HepG2 (cell line): Measurements from ENCODE around the gene NT5C3B. TPM values are rescaled to one million over a fixed set of nuclear protein-coding genes. Genes with fewer than 3 reads are reported as not detected.
A peak's percentile ranks its signal among the peaks of the same experiment; 100 is the strongest.

Experiments used
- ARID5B ChIP-seq: IDR thresholded peaks from 2 replicates; pipeline ENCODE4 v1.4.0; 2020; ENCODE audit warnings: mild to moderate bottlenecking, missing genetic modification reagents
- CCAR2 ChIP-seq: fragments of 200-400 bp; formaldehyde crosslinking; optimal IDR thresholded peaks from 2 replicates; pipeline ENCODE3; 2018; ENCODE audit warnings: low read depth, mild to moderate bottlenecking, low read length, moderate library complexity
- DPF2 ChIP-seq: sonication (generic); formaldehyde crosslinking; IDR thresholded peaks from 2 replicates; pipeline ENCODE4 v1.4.0; 2020; ENCODE audit warnings: mild to moderate bottlenecking, low read depth, missing genetic modification reagents, borderline replicate concordance
- HOXA5 ChIP-seq: sonication (generic); formaldehyde crosslinking; IDR thresholded peaks from 2 replicates; pipeline ENCODE4 v1.4.0; 2020; ENCODE audit warnings: missing genetic modification reagents
- NRL ChIP-seq: sonication (generic); formaldehyde crosslinking; IDR thresholded peaks from 2 replicates; pipeline ENCODE4 v1.5.0; 2020; ENCODE audit warnings: missing genetic modification reagents, mild to moderate bottlenecking, moderate library complexity, borderline replicate concordance
- POGZ ChIP-seq: sonication (generic); formaldehyde crosslinking; IDR thresholded peaks from 2 replicates; pipeline ENCODE4 v1.4.0; 2020; ENCODE audit warnings: mild to moderate bottlenecking, missing genetic modification reagents
- SMARCE1 ChIP-seq: fragments of 450-650 bp; IDR thresholded peaks from 2 replicates; pipeline ENCODE4 v1.6.1; 2017; ENCODE audit warnings: borderline replicate concordance
- SMC3 ChIP-seq: IDR thresholded peaks from 2 replicates; pipeline ENCODE4 v1.6.1; 2011; ENCODE audit warnings: low read length, improper control_type of control experiment
- SP4 ChIP-seq: sonication (generic); formaldehyde crosslinking; IDR thresholded peaks from 2 replicates; pipeline ENCODE4 v1.8.1; 2023; ENCODE audit warnings: mild to moderate bottlenecking, missing genetic modification reagents
- THYN1 ChIP-seq: sonication (generic); formaldehyde crosslinking; IDR thresholded peaks from 2 replicates; pipeline ENCODE4 v1.8.1; 2023; ENCODE audit warnings: low read depth, mild to moderate bottlenecking, moderate library complexity, missing genetic modification reagents, borderline replicate concordance
- TRAFD1 ChIP-seq: sonication (generic); formaldehyde crosslinking; IDR thresholded peaks from 2 replicates; pipeline ENCODE4 v1.5.1; 2020; ENCODE audit warnings: missing genetic modification reagents, mild to moderate bottlenecking, borderline replicate concordance
- YEATS4 ChIP-seq: sonication (generic); formaldehyde crosslinking; IDR thresholded peaks from 2 replicates; pipeline ENCODE4 v1.4.0; 2020; ENCODE audit warnings: missing genetic modification reagents, borderline replicate concordance
- ZEB1 ChIP-seq: IDR thresholded peaks from 2 replicates; pipeline ENCODE4 v1.6.1; 2012; ENCODE audit warnings: mild to moderate bottlenecking, low read depth, inconsistent platforms; ENCODE audit not compliant: insufficient replicate concordance
- ZNF263 ChIP-seq: sonication (generic); formaldehyde crosslinking; IDR thresholded peaks from 2 replicates; pipeline ENCODE4 v1.4.0; 2020; ENCODE audit warnings: missing genetic modification reagents
- ZNF34 ChIP-seq: sonication (generic); formaldehyde crosslinking; IDR thresholded peaks from 2 replicates; pipeline ENCODE4 v1.4.0; 2020; ENCODE audit warnings: mild to moderate bottlenecking, missing genetic modification reagents, borderline replicate concordance
- ZNF441 ChIP-seq: sonication (generic); formaldehyde crosslinking; IDR thresholded peaks from 2 replicates; pipeline ENCODE4 v1.7.0; 2021; ENCODE audit warnings: missing genetic modification reagents, borderline replicate concordance
- ZNF678 ChIP-seq: sonication (generic); formaldehyde crosslinking; IDR thresholded peaks from 2 replicates; pipeline ENCODE4 v1.4.0; 2020; ENCODE audit warnings: mild to moderate bottlenecking, missing genetic modification reagents
- polyA plus RNA-seq, 8 experiments: library from polyadenylated mRNA; depleted of rRNA in 3 of 8; stranded (reverse) in 7 of 8; unstranded in 1 of 8; fragments of >200 nt; fragmentation: Illumina TruSeq in 4 of 8; extraction: Trizol in 4 of 8; gene quantifications; 2 replicates each; pipeline versions ENCODE4 v1.2.1 to v1.2.3, GENCODE V29; 2011 to 2016; ENCODE audit warnings: low read depth in 4 of 8, missing spikeins in 1 of 8, mixed read lengths in 1 of 8; ENCODE audit not compliant: insufficient read depth in 1 of 8
- total RNA-seq, 5 experiments: library from RNA; depleted of rRNA; stranded (reverse); fragments of >200 nt; fragmentation: Illumina TruSeq; extraction: Trizol; gene quantifications; 2 replicates each; pipeline ENCODE4 v1.2.3, GENCODE V29; 2016; ENCODE audit warnings: low read depth in 1 of 5
- TF ChIP-seq, protein P1 (sequence below): sonication (generic); formaldehyde crosslinking; IDR thresholded peaks from 2 replicates; pipeline ENCODE4 v1.8.0; 2022; ENCODE audit warnings: missing genetic modification reagents, mild to moderate bottlenecking, moderate library complexity, borderline replicate concordance
- TF ChIP-seq, protein P2 (sequence below): sonication (generic); formaldehyde crosslinking; conservative IDR thresholded peaks from 2 replicates; pipeline ENCODE4 v1.4.0; 2020; ENCODE audit warnings: missing genetic modification reagents

NT5C3B gene
- total and polyA plus RNA-seq, 2 of the 13 experiments (the other 11 are each of a cell fraction or from before 2014, with no cell fraction given): 104 to 126 TPM

GRCh38 chr17:41864836-41865595 is 29.0 kb upstream of the NT5C3B start, which contains the start of gene KLHL11 (continued):
- TF ChIP-seq, protein P1, sequence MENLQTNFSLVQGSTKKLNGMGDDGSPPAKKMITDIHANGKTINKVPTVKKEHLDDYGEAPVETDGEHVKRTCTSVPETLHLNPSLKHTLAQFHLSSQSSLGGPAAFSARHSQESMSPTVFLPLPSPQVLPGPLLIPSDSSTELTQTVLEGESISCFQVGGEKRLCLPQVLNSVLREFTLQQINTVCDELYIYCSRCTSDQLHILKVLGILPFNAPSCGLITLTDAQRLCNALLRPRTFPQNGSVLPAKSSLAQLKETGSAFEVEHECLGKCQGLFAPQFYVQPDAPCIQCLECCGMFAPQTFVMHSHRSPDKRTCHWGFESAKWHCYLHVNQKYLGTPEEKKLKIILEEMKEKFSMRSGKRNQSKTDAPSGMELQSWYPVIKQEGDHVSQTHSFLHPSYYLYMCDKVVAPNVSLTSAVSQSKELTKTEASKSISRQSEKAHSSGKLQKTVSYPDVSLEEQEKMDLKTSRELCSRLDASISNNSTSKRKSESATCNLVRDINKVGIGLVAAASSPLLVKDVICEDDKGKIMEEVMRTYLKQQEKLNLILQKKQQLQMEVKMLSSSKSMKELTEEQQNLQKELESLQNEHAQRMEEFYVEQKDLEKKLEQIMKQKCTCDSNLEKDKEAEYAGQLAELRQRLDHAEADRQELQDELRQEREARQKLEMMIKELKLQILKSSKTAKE (CRISPR knock-in tag): no peak
- TF ChIP-seq ZNF678 (CRISPR knock-in tag): peak; percentile 86
- peak; percentile 97 for TF ChIP-seq ZNF34 (CRISPR knock-in tag)
- no peak for TF ChIP-seq SMC3
- TF ChIP-seq DPF2 (CRISPR knock-in tag): 0 out of 2 replicates have a peak, but pooled peaks have one; percentile 7
- TF ChIP-seq ZNF263 (CRISPR knock-in tag): no peak
- TF ChIP-seq TRAFD1: no peak; the same call in 1 of the 2 replicates
- peak; percentile 54; the same call in 1 of the 2 replicates for TF ChIP-seq NRL (CRISPR knock-in tag)
- no peak for TF ChIP-seq POGZ (CRISPR knock-in tag)
- no peak for TF ChIP-seq ZNF441 (CRISPR knock-in tag)
- peak; percentile 84 for TF ChIP-seq YEATS4 (CRISPR knock-in tag)
- peak; percentile 66 for TF ChIP-seq ARID5B (CRISPR knock-in tag)
- no peak for TF ChIP-seq SMARCE1
- peak; percentile 46; the same call in 1 of the 2 replicates for TF ChIP-seq SP4 (CRISPR knock-in tag)
- no peak for TF ChIP-seq CCAR2
- TF ChIP-seq ZEB1: no peak
- peak; percentile 87 for TF ChIP-seq HOXA5 (CRISPR knock-in tag)
- TF ChIP-seq, protein P2, sequence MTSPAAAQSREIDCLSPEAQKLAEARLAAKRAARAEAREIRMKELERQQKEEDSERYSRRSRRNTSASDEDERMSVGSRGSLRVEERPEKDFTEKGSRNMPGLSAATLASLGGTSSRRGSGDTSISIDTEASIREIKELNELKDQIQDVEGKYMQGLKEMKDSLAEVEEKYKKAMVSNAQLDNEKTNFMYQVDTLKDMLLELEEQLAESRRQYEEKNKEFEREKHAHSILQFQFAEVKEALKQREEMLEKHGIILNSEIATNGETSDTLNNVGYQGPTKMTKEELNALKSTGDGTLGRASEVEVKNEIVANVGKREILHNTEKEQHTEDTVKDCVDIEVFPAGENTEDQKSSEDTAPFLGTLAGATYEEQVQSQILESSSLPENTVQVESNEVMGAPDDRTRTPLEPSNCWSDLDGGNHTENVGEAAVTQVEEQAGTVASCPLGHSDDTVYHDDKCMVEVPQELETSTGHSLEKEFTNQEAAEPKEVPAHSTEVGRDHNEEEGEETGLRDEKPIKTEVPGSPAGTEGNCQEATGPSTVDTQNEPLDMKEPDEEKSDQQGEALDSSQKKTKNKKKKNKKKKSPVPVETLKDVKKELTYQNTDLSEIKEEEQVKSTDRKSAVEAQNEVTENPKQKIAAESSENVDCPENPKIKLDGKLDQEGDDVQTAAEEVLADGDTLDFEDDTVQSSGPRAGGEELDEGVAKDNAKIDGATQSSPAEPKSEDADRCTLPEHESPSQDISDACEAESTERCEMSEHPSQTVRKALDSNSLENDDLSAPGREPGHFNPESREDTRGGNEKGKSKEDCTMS (CRISPR knock-in tag): 0 out of 2 replicates have a peak, but pooled peaks have one; percentile 29
- TF ChIP-seq THYN1 (CRISPR knock-in tag): no peak; the same call in 1 of the 2 replicates
